Activated CD8-positive, alpha-beta T cell treated with anti-CD3 and anti-CD28 coated beads for 36 hours (primary cell): ENCODE measurements around the gene FOXO1. TPM values are rescaled to one million over a fixed set of nuclear protein-coding genes. Genes with fewer than 3 reads are reported as not detected.
A peak's percentile ranks its signal among the peaks of the same experiment; 100 is the strongest.

Experiments
- ATAC-seq: fragments of 200-7000 bp; cut with Tn5 transposase; one replicate; pipeline ENCODE4 v1.10.0; 2021; ENCODE audit warnings: mild to moderate bottlenecking, moderate library complexity
- CTCF ChIA-PET: fragments of 350-600 bp; sonication (Branson Sonifier 250); formaldehyde crosslinking; loops from one replicate; lab custom pipeline; 2021; ENCODE audit warnings: antibody characterized with exemption; lab: Charles Lee
- POLR2A ChIA-PET: fragments of 350-600 bp; sonication (Branson Sonifier 250); formaldehyde crosslinking; loops from one replicate; lab custom pipeline; 2021; ENCODE audit warnings: antibody characterized with exemption; lab: Charles Lee
- DNase-seq: peaks from one replicate; pipeline ENCODE4 v3.0.0-alpha.2; 2020
- H3K27ac Mint-ChIP-seq: one replicate; pipeline ENCODE4 v1.8.0; 2021; ENCODE audit warnings: mild to moderate bottlenecking, mixed read lengths
- H3K27me3 Mint-ChIP-seq: one replicate; pipeline ENCODE4 v1.8.0; 2021; ENCODE audit warnings: mixed read lengths
- H3K36me3 Mint-ChIP-seq: one replicate; pipeline ENCODE4 v1.8.0; 2021; ENCODE audit warnings: low read depth, mixed read lengths
- H3K4me1 Mint-ChIP-seq: one replicate; pipeline ENCODE4 v1.8.0; 2021; ENCODE audit warnings: low read depth, mixed read lengths
- H3K4me3 Mint-ChIP-seq: one replicate; pipeline ENCODE4 v1.8.0; 2021; ENCODE audit warnings: mild to moderate bottlenecking, moderate library complexity, mixed read lengths
- H3K9me3 Mint-ChIP-seq: one replicate; pipeline ENCODE4 v1.8.0; 2021; ENCODE audit warnings: mixed read lengths
- intact Hi-C: fragments of 100-400 bp; cut with micrococcal nuclease; formaldehyde crosslinking; loops from one replicate; pipeline ENCODE4 v1.10.0; 2022
- total RNA-seq, 2 experiments: library from RNA; stranded (reverse); gene quantifications; one replicate each; pipeline ENCODE4 v1.2.3, GENCODE V29; 2021
- TF ChIP-seq, protein P1 (sequence below): fragments of 200-600 bp; IDR thresholded peaks from one replicate; pipeline ENCODE4 v1.8.0; 2022; ENCODE audit warnings: antibody characterized with exemption, mild to moderate bottlenecking

Gene FOXO1
- total RNA-seq, 2 experiments from 2014 or later = 30.6 to 30.8 TPM

DNA sequence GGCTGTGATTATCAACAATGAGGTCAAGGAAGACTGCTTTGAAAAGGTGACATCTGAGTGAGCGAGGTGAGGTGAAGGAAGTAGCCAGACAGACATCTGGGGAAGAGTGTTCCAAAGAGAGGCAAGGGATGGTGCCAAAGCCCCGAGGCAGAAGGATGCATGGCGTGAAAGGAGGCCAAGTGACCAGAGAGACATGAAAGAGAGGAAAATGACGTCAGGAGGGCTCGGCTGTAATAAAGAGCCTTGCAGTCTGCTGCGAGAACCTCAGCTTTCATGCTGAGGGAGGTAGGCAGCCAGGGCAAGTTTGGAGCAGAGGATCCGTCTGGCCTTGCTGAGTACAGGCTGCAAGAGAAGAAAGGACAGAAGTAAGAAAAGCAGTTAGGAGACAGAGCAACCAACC lies 50.8 kb downstream of the FOXO1 start:
- intact Hi-C loops = no loop called here
- no peaks in the 10 kb centered on the region for H3K27me3 Mint-ChIP-seq
- H3K4me1 Mint-ChIP-seq = peaks cover 92% of the 10 kb centered on the region
- ATAC-seq (no peak), DNase-seq (no peak)
- CTCF ChIA-PET = interaction anchor here (1.5 to 1.8 kb wide), 2 partner anchors 11 to 15 kb away, joined by 3 to 4 read pairs; no protein-coding TSS in a partner anchor
- no peaks in the 10 kb centered on the region for H3K9me3 Mint-ChIP-seq
- POLR2A ChIA-PET = no interaction called here
- H3K36me3 Mint-ChIP-seq = peaks cover 40% of the 10 kb centered on the region
- TF ChIP-seq, protein P1, sequence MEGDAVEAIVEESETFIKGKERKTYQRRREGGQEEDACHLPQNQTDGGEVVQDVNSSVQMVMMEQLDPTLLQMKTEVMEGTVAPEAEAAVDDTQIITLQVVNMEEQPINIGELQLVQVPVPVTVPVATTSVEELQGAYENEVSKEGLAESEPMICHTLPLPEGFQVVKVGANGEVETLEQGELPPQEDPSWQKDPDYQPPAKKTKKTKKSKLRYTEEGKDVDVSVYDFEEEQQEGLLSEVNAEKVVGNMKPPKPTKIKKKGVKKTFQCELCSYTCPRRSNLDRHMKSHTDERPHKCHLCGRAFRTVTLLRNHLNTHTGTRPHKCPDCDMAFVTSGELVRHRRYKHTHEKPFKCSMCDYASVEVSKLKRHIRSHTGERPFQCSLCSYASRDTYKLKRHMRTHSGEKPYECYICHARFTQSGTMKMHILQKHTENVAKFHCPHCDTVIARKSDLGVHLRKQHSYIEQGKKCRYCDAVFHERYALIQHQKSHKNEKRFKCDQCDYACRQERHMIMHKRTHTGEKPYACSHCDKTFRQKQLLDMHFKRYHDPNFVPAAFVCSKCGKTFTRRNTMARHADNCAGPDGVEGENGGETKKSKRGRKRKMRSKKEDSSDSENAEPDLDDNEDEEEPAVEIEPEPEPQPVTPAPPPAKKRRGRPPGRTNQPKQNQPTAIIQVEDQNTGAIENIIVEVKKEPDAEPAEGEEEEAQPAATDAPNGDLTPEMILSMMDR = no peak
- H3K27ac Mint-ChIP-seq = peak overlapping the region; percentile 47
- no peak overlapping the region for H3K4me3 Mint-ChIP-seq

DNA sequence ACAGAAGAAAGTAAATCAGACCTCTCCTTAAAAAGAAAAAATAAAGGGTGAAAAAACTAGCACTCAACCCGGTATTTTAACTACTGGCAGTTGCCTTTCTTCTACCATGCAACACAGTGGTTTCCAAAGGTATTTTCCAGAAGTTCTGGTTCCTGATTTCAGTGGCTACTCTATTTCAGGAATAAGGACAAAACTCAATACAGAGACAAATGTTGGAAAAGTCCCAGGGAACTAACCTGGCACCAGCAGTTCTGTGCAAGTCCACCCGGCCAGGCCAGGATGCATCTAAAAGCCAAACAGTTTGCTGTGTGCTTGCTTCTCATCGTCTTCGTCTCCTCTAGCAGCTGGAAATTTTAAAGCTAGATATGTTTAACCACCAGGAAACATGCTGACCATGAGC lies 52.5 kb downstream of the FOXO1 start:
- H3K27me3 Mint-ChIP-seq = no peaks in the 10 kb centered on the region
- intact Hi-C loops = loop anchor here (5.0 kb wide), 1 partner anchor 48 kb away; no protein-coding TSS in a partner anchor
- CTCF ChIA-PET = interaction anchor here (0.6 to 2.9 kb wide), 3 partner anchors 54 to 532 kb away, joined by 3 to 9 read pairs (median 4); no protein-coding TSS in a partner anchor
- no peak for DNase-seq
- no peaks in the 10 kb centered on the region for H3K9me3 Mint-ChIP-seq
- H3K4me1 Mint-ChIP-seq = peaks cover 93% of the 10 kb centered on the region
- no peak for ATAC-seq
- TF ChIP-seq, protein P1 = no peak
- H3K27ac Mint-ChIP-seq = peak overlapping the region; percentile 96
- POLR2A ChIA-PET = interaction anchor here (0.6 to 3.5 kb wide), 6 partner anchors 13 to 73 kb away, joined by 3 to 14 read pairs (median 4); no protein-coding TSS in a partner anchor
- H3K36me3 Mint-ChIP-seq = peaks cover 33% of the 10 kb centered on the region
- peak overlapping the region; percentile 75 for H3K4me3 Mint-ChIP-seq

DNA sequence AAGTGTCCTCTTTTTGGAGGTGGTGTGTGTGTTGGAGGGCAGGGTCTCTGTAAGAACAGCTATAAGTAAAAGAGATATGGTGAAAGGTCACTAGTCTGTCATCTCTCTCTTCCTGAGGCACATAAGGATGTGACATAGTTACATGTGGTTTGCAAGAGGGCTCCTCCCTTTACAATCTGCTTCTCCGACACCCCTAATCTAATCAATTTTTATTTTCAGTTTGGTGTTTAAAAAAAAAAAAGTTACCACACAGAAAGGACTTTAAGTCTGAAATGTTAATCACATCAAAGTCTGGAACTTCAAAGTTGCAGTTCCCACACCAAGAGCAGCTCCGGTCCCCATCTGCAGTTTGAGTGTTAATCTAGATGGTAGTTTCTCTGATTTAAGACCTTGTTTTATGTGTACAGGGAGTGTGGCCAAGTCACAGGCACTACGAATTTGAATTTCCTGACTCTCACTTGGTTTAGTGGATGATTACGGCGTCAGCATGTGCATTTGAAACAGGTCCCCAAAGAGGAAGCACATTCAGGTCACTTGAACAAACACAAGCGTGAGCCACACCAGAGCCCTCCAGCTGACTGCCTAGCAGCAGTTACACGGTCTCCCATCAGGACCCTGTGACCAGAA lies 53.1 kb downstream of the FOXO1 start:
- H3K36me3 Mint-ChIP-seq = peaks cover 33% of the 10 kb centered on the region
- H3K4me1 Mint-ChIP-seq = peaks cover 93% of the 10 kb centered on the region
- H3K4me3 Mint-ChIP-seq = peak overlapping the region; percentile 75
- ATAC-seq (peak; percentile 90), DNase-seq (peak; percentile 73)
- ChIA-PET CTCF (interaction anchor here (0.6 to 2.9 kb wide), 3 partner anchors 55 to 532 kb away, joined by 3 to 9 read pairs (median 4); no protein-coding TSS in a partner anchor), POLR2A (interaction anchor here (0.6 to 3.5 kb wide), 8 partner anchors 9 to 73 kb away, joined by 3 to 14 read pairs (median 4); no protein-coding TSS in a partner anchor)
- H3K9me3 Mint-ChIP-seq = peaks cover 3% of the 10 kb centered on the region
- TF ChIP-seq, protein P1 = no peak
- H3K27ac Mint-ChIP-seq = peak overlapping the region; percentile 96
- no peaks in the 10 kb centered on the region for H3K27me3 Mint-ChIP-seq
- intact Hi-C loops = loop anchor here (5.0 kb wide), 1 partner anchor 49 kb away; no protein-coding TSS in a partner anchor

DNA sequence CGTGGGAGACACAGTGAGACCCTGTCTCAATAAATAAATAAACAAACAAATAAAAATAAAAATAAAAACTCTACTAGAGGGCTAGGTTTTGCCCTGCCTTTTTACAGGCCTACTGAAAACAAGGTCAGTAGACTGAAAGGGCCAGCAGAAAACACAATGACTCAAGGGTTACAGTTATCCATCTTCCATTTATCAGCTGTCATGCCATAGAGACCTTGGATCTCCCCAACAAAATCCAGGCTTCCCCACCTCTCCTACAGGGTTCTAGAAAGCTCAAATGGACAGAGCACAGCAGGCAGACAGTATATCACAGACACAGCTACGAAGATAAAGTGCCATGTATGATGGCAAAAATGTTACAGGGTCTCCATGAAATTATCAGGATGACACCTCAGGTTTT lies 54.4 kb downstream of the FOXO1 start:
- Mint-ChIP-seq H3K4me3 (peak overlapping the region; percentile 38), H3K27ac (peak overlapping the region; percentile 96), H3K9me3 (peaks cover 7% of the 10 kb centered on the region), H3K36me3 (peaks cover 36% of the 10 kb centered on the region), H3K4me1 (peaks cover 92% of the 10 kb centered on the region), H3K27me3 (no peaks in the 10 kb centered on the region)
- DNase-seq = no peak
- CTCF ChIA-PET = interaction anchor here (1.4 to 2.9 kb wide), 2 partner anchors 10 to 56 kb away, joined by 4 to 9 read pairs; no protein-coding TSS in a partner anchor
- no peak for ATAC-seq
- TF ChIP-seq, protein P1 = no peak
- POLR2A ChIA-PET = interaction anchor here (0.6 to 3.5 kb wide), 6 partner anchors 9 to 99 kb away, joined by 3 to 14 read pairs (median 4); no protein-coding TSS in a partner anchor
- intact Hi-C loops = loop anchor here (5.0 kb wide), 1 partner anchor 50 kb away; no protein-coding TSS in a partner anchor
